GM10266 (cell line): ENCODE results near the gene LRRC7.
"Not testable (repeated sequence)": the region's sequence is repeated elsewhere in the genome, so short reads cannot be mapped to it uniquely, and the experiment has no call there.

Experiments
- DNase-seq: peaks from one replicate; pipeline ENCODE4 v3.0.0; 2012; ENCODE audit errors: extremely low spot score
- TF ChIP-seq, protein P1 (sequence below): IDR thresholded peaks from 2 replicates; pipeline ENCODE4 v1.5.1; 2012; ENCODE audit warnings: mild to moderate bottlenecking, low read depth; ENCODE audit not compliant: control insufficient read depth, insufficient read depth; ENCODE audit errors: missing control alignments

LRRC7 gene

GRCh38 chr1:69920426-69920825 lies 352.7 kb downstream of the LRRC7 start:
- no peak for DNase-seq
- TF ChIP-seq, protein P1, sequence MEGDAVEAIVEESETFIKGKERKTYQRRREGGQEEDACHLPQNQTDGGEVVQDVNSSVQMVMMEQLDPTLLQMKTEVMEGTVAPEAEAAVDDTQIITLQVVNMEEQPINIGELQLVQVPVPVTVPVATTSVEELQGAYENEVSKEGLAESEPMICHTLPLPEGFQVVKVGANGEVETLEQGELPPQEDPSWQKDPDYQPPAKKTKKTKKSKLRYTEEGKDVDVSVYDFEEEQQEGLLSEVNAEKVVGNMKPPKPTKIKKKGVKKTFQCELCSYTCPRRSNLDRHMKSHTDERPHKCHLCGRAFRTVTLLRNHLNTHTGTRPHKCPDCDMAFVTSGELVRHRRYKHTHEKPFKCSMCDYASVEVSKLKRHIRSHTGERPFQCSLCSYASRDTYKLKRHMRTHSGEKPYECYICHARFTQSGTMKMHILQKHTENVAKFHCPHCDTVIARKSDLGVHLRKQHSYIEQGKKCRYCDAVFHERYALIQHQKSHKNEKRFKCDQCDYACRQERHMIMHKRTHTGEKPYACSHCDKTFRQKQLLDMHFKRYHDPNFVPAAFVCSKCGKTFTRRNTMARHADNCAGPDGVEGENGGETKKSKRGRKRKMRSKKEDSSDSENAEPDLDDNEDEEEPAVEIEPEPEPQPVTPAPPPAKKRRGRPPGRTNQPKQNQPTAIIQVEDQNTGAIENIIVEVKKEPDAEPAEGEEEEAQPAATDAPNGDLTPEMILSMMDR, result no peak

DNA sequence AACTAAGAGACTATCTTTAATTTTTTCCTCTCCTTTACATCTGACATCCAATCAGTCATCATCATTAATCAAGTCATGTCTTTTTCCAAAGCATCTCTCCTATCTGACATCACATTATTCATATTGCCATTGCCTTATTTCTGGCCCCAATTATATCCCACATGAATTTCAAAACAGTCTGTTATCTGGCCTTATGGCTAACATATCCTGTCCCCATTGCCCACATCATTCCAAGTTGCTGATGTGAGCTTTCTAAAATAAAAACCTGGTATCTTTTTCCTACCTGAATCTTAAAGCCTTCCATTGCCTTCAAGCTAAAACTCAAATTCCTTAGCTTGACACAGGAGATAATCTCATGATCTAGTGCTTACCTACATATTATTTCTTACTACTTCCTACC lies 353.8 kb downstream of the LRRC7 start:
- TF ChIP-seq, protein P1, result no peak

GRCh38 chr1:69928234-69928633 lies 360.5 kb downstream of the LRRC7 start:
- not testable (repeated sequence) for DNase-seq

More for the DNA sequence above, 353.8 kb downstream of the LRRC7 start:
- no peak for DNase-seq

DNA sequence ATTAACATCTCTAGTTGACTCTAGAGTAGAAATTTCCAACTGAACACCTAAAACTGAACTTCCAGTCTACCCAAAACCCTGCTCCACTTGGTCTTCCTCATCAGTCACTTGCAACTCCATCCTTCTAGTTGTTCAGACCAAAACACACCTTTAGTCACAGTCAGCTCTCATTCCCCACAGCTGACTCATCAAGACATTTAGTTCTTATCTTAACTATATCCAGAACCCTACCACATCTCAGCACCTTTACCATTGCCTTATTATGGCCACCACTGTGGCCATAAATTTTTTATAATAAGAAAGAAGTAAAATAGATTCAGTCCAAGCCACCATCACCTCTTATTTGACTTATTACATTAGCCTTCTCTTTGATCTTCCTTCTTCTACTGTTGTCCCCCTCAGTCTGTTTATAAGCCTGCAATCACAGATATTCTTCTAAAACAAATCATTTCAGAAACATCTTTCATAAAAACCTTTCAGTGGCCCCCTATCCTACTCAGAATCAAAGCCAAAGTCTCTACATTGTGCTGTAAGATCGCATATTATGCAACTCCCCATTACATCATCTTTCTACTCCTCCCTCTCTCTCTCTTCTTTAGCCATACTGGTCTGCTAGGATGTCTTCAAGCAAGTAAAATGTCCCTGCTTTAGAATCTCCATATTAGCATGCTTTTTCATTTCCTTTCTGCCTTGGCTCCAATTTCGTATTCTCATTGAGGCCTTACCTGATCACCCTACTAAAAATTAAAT lies 361.8 kb downstream of the LRRC7 start:
- no peak for DNase-seq
- TF ChIP-seq, protein P1, result no peak

GRCh38 chr1:69930396-69930795 lies 362.7 kb downstream of the LRRC7 start:
- TF ChIP-seq, protein P1, result no peak
- DNase-seq, result no peak

DNA sequence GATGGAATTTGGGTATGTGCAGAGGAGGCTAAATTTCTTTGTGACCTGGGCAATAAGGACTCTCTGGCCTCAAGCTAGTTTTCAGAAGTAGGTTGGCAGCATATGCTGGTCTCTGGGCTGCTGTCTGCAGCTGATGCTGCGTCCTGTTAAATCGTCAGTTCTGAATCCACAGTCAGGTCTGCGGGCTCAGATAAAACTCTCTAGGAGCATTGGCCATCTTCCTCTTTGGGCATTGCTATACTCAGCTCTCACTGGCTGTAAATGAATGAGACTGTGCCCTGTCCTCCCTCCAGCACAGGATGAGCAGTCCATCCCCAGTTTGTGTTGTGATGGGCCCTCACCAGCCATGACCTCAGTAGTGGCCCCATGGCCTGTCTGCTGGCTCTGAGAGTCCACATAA lies 365.0 kb downstream of the LRRC7 start:
- TF ChIP-seq, protein P1, result no peak
- DNase-seq, result no peak

- no peak for DNase-seq
- TF ChIP-seq, protein P1, result no peak
Observed at GRCh38 chr1:69940231-69940630, 372.5 kb downstream of the LRRC7 start.

DNA sequence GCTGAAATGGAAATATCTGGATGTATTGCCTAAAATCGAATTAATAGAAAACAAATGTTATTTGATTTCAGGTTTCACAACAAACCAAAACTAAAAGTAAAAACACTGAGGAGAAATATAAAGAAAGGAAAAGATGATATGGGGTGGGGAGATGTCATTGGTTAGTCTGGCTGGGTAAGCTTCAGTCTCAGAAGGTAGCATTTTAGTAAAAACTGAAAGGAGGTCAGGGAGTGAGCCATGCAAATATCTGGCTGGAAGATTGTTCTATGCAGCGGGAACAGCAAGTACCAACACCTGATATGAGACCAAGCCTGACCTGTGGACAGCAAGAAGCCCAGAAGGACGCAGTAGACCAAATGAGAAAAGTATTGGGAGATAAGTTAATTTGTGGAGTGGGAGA lies 373.1 kb downstream of the LRRC7 start:
- DNase-seq, result no peak
- TF ChIP-seq, protein P1, result no peak
